Peyer's patch (tissue), 4 donors: ENCODE measurements around the gene SAMD13. TPM values are rescaled to one million over a fixed set of nuclear protein-coding genes. Genes with fewer than 3 reads are reported as not detected.
"Not testable (repeated sequence)": the region's sequence is repeated elsewhere in the genome, so short reads cannot be mapped to it uniquely, and the experiment has no call there.

Experiments used
- DNase-seq, 3 donors: peaks; one replicate each; pipeline ENCODE4 v3.0.0-alpha.2; 2017 to 2019
- H3K27ac ChIP-seq, 4 donors: fragments of 200-600 bp; sonication (generic); one replicate each; pipeline ENCODE4 v1.5.1; 2016 to 2019
- H3K27me3 ChIP-seq, 2 donors: fragments of 200-600 bp; sonication (generic); one replicate each; pipeline ENCODE4 v1.5.1; 2019
- H3K36me3 ChIP-seq, 3 donors: fragments of 200-600 bp; sonication (generic); one replicate each; pipeline ENCODE4 v1.5.1; 2016 to 2019
- H3K4me1 ChIP-seq, 4 donors: fragments of 200-600 bp; sonication (generic); one replicate each; pipeline ENCODE4 v1.5.1; 2016 to 2019
- H3K4me3 ChIP-seq, 4 donors: fragments of 200-600 bp; sonication (generic); 1 replicate in 3 of 4; 2 replicates in 1 of 4; pipeline ENCODE4 v1.5.1; 2016 to 2019; ENCODE audit warnings: mild to moderate bottlenecking in 1 of 4
- H3K9me3 ChIP-seq, 4 donors: fragments of 200-600 bp; sonication (generic); one replicate each; pipeline ENCODE4 v1.5.1; 2016 to 2019; ENCODE audit warnings: mild to moderate bottlenecking in 1 of 4
- CTCF ChIP-seq, 6 experiments: fragments of 450-650 bp in 4 of 6; fragments of 200-600 bp in 2 of 6; sonication (generic) in 1 of 6; IDR thresholded peaks; one replicate each; pipeline ENCODE4 v1.5.1; 2017 to 2019; ENCODE audit warnings: antibody characterized with exemption in 6 of 6, mild to moderate bottlenecking in 3 of 6, moderate library complexity in 1 of 6
- POLR2A ChIP-seq, 2 donors: fragments of 450-650 bp; IDR thresholded peaks; one replicate each; pipeline ENCODE4 v1.5.1; 2017; ENCODE audit warnings: antibody characterized with exemption in 2 of 2, mild to moderate bottlenecking in 2 of 2, moderate library complexity in 2 of 2
- total RNA-seq, 4 donors: library from RNA; depleted of rRNA; stranded (reverse); fragments of >200 nt; gene quantifications; one replicate each; pipeline ENCODE4 v1.1.0, GENCODE V29; 2016

The SAMD13 gene
- total RNA-seq, 4 donors from 2014 or later, result 1.1 to 3.5 (median 2.3) TPM

DNA sequence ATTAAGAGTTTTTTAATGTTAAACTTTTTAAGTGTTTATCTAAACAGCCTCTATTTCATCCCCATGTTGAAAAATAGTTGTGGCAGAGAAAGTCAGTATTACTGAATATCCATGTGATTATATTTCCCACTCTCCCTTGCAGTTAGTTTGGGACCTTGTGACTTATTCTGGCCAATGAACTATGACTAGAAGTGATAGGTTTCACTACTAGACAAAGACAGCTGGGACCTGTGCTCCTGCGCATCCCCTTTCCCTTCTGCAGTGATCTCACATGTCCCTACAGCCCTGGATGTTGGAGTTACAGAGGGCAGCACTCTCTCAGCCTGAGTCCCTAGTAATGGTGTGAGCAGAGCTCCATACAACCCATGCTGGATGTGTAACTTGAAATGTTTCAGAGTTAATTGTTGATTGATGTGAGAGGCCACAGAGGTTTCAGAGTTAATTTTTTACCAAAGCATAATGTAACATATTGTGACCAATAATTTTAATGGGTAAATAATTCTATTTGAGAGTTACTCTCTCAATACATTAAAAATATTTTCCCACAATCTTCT is 18.7 kb upstream of the SAMD13 start:
- no peak for TF ChIP-seq POLR2A (IDR thresholded peaks at IDR 0.05)
- no peak for TF ChIP-seq CTCF (IDR thresholded peaks at IDR 0.05)
- DNase-seq, result no peak
- peaks cover 0 to 6% (median 0%) of the 10 kb centered on the region in 4 donors for H3K9me3 ChIP-seq
- H3K27ac ChIP-seq, result no peak overlapping the region
- H3K4me1 ChIP-seq, result no peaks in the 10 kb centered on the region
- no peak overlapping the region for H3K4me3 ChIP-seq
- H3K27me3 ChIP-seq, result no peaks in the 10 kb centered on the region
- no peaks in the 10 kb centered on the region for H3K36me3 ChIP-seq

GRCh38 chr1:84283381-84283780 is 18.1 kb upstream of the SAMD13 start:
- no peak overlapping the region for H3K27ac ChIP-seq
- H3K9me3 ChIP-seq, result peaks cover 0 to 10% (median 0%) of the 10 kb centered on the region in 4 donors
- H3K4me1 ChIP-seq, result no peaks in the 10 kb centered on the region
- no peaks in the 10 kb centered on the region for H3K27me3 ChIP-seq
- no peak for DNase-seq
- no peak for TF ChIP-seq POLR2A (IDR thresholded peaks at IDR 0.05)
- TF ChIP-seq CTCF (IDR thresholded peaks at IDR 0.05), result no peak
- no peaks in the 10 kb centered on the region for H3K36me3 ChIP-seq
- H3K4me3 ChIP-seq, result no peak overlapping the region

- no peaks in the 10 kb centered on the region for H3K27me3 ChIP-seq
- H3K27ac ChIP-seq, result no peak overlapping the region
Observed at GRCh38 chr1:84286071-84286470, 15.4 kb upstream of the SAMD13 start.

DNA sequence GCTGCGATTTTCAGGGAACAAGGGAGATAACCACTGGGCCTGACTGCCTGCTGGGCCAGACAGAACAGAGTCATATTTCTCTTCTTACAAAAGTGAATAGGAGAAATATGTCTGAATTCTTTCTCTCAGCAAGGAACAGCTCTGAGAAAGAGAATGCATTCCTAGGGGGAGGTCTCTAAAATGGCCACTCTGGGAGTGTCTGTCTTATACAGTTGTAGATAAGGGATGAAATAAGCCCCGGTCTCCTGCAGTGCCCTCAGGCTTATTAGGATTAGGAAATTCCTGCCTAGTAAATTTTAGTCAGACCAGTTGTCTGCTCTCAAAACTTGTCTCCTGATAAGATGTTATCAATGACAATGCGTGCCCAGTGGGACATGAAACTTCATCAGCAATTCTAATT is 14.1 kb upstream of the SAMD13 start:
- not testable (repeated sequence) for H3K4me1 ChIP-seq, H3K27me3 ChIP-seq, H3K27ac ChIP-seq, DNase-seq, H3K4me3 ChIP-seq, H3K9me3 ChIP-seq, H3K36me3 ChIP-seq

More at GRCh38 chr1:84286071-84286470, 15.4 kb upstream of the SAMD13 start:
- TF ChIP-seq POLR2A (IDR thresholded peaks at IDR 0.05), result no peak
- TF ChIP-seq CTCF (IDR thresholded peaks at IDR 0.05), result no peak
- no peak for DNase-seq
- Histone ChIP-seq H3K9me3 (peaks cover 0 to 10% (median 0%) of the 10 kb centered on the region in 4 donors), H3K4me1 (no peaks in the 10 kb centered on the region), H3K36me3 (no peaks in the 10 kb centered on the region), H3K4me3 (no peak overlapping the region)

DNA sequence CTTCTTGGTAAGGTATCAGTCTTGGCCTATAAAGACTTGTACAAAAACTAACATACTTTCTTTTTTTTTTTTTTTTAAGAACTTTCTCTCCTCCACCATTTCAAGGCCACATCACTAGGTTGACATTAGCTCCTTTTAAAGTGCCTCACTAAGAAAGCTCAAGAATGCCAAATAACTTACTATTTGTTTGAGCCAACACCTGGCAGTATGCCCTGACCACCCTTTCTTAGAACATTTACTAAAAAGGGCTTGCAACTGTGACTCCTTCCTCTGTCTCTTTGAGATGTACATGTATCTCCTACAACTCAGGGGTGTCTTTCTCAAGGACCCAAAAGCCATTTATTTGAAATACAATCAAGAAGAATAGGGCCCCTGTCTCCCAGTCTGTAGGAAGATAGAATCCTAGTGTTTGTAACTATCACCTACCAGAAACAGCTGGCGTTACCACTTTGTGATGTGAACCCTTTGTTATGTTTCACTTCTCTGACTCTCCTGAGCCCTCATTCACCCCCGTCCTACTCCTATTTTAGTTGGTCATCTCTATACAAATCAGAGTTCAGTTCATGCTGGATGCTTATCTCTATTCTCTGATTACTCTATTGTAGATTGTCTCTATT is 12.2 kb upstream of the SAMD13 start:
- no peaks in the 10 kb centered on the region for H3K4me1 ChIP-seq
- H3K27ac ChIP-seq, result no peak overlapping the region
- no peak for TF ChIP-seq POLR2A (IDR thresholded peaks at IDR 0.05)
- H3K36me3 ChIP-seq, result no peaks in the 10 kb centered on the region
- H3K27me3 ChIP-seq, result no peaks in the 10 kb centered on the region
- H3K4me3 ChIP-seq, result no peak overlapping the region
- no peak for DNase-seq
- H3K9me3 ChIP-seq, result peaks cover 0 to 10% (median 0%) of the 10 kb centered on the region in 4 donors

- no peak for DNase-seq
- Histone ChIP-seq H3K4me1 (no peaks in the 10 kb centered on the region), H3K9me3 (peaks cover 0 to 5% (median 0%) of the 10 kb centered on the region in 4 donors), H3K27me3 (no peaks in the 10 kb centered on the region), H3K4me3 (no peak overlapping the region), H3K36me3 (no peaks in the 10 kb centered on the region), H3K27ac (no peak overlapping the region)
- TF ChIP-seq POLR2A (IDR thresholded peaks at IDR 0.05) (no peak), CTCF (IDR thresholded peaks at IDR 0.05) (no peak)
Observed at GRCh38 chr1:84291882-84292655, 9.4 kb upstream of the SAMD13 start.
